Uterus (tissue), 4 donors: ENCODE data around the gene SRSF4. TPM values are rescaled to one million over a fixed set of nuclear protein-coding genes. Genes with fewer than 3 reads are reported as not detected.

ENCODE experiments used
- DNase-seq, 2 donors: peaks; one replicate each; pipeline ENCODE4 v3.0.0-alpha.2; 2019 to 2020
- H3K27ac ChIP-seq, 2 donors: fragments of 200-600 bp; sonication (generic); 1 replicate in 1 of 2; 2 replicates in 1 of 2; pipeline ENCODE4 v1.5.1; 2016 to 2018
- H3K27me3 ChIP-seq, 2 donors: fragments of 200-600 bp; sonication (generic); one replicate each; pipeline ENCODE4 v1.5.1; 2018 to 2019; ENCODE audit warnings: control low read depth in 1 of 2
- H3K36me3 ChIP-seq, 2 donors: fragments of 200-600 bp; sonication (generic); one replicate each; pipeline ENCODE4 v1.5.1; 2019; ENCODE audit warnings: control low read depth in 1 of 2
- H3K4me1 ChIP-seq, 2 donors: fragments of 200-600 bp; sonication (generic); one replicate each; pipeline ENCODE4 v1.5.1; 2018 to 2019; ENCODE audit warnings: control low read depth in 1 of 2
- H3K4me3 ChIP-seq, 2 donors: fragments of 200-600 bp; sonication (generic); 1 replicate in 1 of 2; 2 replicates in 1 of 2; pipeline ENCODE4 v1.5.1; 2018 to 2019; ENCODE audit warnings: mild to moderate bottlenecking in 1 of 2
- H3K9me3 ChIP-seq, 2 donors: fragments of 200-600 bp; sonication (generic); one replicate each; pipeline ENCODE4 v1.5.1; 2019; ENCODE audit warnings: control low read depth in 1 of 2
- POLR2A ChIP-seq, 2 donors: fragments of 450-650 bp; IDR thresholded peaks; one replicate each; pipeline ENCODE4 v1.6.1; 2016; ENCODE audit warnings: antibody characterized with exemption in 2 of 2, mild to moderate bottlenecking in 1 of 2, moderate library complexity in 1 of 2
- intact Hi-C: fragments of 100-400 bp; cut with DNase I; formaldehyde crosslinking; loops from one replicate; pipeline ENCODE4 v1.15.1; 2023; ENCODE audit warnings: low total_unique reads
- total RNA-seq, 4 donors: library from RNA; depleted of rRNA in 3 of 4; stranded (reverse); fragments of >200 nt in 3 of 4; gene quantifications; one replicate each; pipeline versions ENCODE4 v1.1.0 to v1.2.4, GENCODE V29; 2014 to 2023
- TF ChIP-seq, protein P1 (sequence below), 4 experiments: fragments of 200-600 bp in 2 of 4; fragments of 450-650 bp in 2 of 4; sonication (generic) in 2 of 4; IDR thresholded peaks; one replicate each; pipeline ENCODE4 v1.5.1; 2016 to 2019; ENCODE audit warnings: antibody characterized with exemption in 4 of 4, mild to moderate bottlenecking in 2 of 4, moderate library complexity in 1 of 4
- donor health status: DM: yes; HTN: yes; CAD: no.

Gene SRSF4
- total RNA-seq, 4 donors from 2014 or later = 60.0 to 129 (median 69.0) TPM

- H3K36me3 ChIP-seq = no peaks in the 10 kb centered on the region
- no peaks in the 10 kb centered on the region for H3K27me3 ChIP-seq
- peak overlapping the region; percentile 73 to 80 for H3K4me3 ChIP-seq
- peak; percentile 67 to 75 for DNase-seq
- no peaks in the 10 kb centered on the region for H3K9me3 ChIP-seq
- no peak for TF ChIP-seq POLR2A (IDR thresholded peaks at IDR 0.05)
- TF ChIP-seq, protein P1, sequence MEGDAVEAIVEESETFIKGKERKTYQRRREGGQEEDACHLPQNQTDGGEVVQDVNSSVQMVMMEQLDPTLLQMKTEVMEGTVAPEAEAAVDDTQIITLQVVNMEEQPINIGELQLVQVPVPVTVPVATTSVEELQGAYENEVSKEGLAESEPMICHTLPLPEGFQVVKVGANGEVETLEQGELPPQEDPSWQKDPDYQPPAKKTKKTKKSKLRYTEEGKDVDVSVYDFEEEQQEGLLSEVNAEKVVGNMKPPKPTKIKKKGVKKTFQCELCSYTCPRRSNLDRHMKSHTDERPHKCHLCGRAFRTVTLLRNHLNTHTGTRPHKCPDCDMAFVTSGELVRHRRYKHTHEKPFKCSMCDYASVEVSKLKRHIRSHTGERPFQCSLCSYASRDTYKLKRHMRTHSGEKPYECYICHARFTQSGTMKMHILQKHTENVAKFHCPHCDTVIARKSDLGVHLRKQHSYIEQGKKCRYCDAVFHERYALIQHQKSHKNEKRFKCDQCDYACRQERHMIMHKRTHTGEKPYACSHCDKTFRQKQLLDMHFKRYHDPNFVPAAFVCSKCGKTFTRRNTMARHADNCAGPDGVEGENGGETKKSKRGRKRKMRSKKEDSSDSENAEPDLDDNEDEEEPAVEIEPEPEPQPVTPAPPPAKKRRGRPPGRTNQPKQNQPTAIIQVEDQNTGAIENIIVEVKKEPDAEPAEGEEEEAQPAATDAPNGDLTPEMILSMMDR (IDR thresholded peaks at IDR 0.05) = peak; percentile 44 to 83 (median 61)
- H3K4me1 ChIP-seq = peaks cover 0 to 12% of the 10 kb centered on the region in 2 donors
- H3K27ac ChIP-seq = peak overlapping the region; percentile 94 to 100
- intact Hi-C loops = loop anchor here (10.0 kb wide), 1 partner anchor 64 kb away; the partner anchor contains the start of gene SRSF4
Measured at GRCh38 chr1:29120947-29121485, 60.7 kb downstream of the SRSF4 start.

GRCh38 chr1:29120367-29120766 is 61.3 kb downstream of the SRSF4 start:
- peak overlapping the region in 1 of 2 donors; percentile 73 for H3K4me3 ChIP-seq
- no peak for DNase-seq
- H3K9me3 ChIP-seq = no peaks in the 10 kb centered on the region
- intact Hi-C loops = loop anchor here (10.0 kb wide), 1 partner anchor 64 kb away; the partner anchor contains the start of gene SRSF4
- TF ChIP-seq, protein P1 (IDR thresholded peaks at IDR 0.05) = no peak
- no peak for TF ChIP-seq POLR2A (IDR thresholded peaks at IDR 0.05)
- no peaks in the 10 kb centered on the region for H3K27me3 ChIP-seq
- no peaks in the 10 kb centered on the region for H3K36me3 ChIP-seq
- peak overlapping the region; percentile 94 to 100 for H3K27ac ChIP-seq
- H3K4me1 ChIP-seq = peaks cover 0 to 12% of the 10 kb centered on the region in 2 donors

DNA sequence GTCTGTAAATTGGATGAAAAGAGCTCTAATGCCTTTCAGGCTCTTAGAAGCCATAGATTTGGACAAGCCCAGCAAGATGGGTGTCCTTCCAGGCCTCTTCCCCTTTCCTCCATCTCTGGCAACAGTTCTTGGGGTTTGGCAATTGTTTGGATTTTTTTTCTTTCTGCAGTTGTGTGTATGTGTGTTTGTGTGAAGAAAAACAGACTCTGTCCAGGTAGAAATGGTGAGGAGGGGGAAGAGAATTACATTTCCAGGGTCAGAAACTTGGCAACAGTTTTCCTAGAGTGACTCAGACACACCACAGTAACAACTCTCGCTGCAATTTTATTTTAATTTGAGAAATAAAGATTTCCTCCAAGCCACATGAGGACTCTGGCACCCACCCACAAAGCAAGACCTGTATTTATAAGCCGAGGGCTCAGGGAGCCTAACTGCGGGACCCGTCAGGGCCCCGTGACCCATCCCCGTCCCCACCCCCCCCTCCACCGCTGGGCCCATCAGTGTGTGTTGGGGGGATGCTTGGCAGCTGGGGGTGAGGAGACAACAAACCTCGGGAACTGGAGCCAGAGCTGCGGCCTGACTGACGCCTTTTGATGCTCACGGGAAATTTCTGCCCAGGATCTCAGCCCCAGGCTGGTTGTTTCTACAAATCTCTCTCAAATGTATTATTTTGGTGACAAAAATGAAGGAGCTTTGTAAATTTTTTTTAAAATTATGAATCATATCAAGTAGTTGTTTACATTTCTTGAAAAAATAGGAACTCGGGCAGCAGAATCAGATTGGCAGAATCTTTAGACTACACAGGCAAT is 62.4 kb downstream of the SRSF4 start:
- Histone ChIP-seq H3K9me3 (no peaks in the 10 kb centered on the region), H3K27ac (peak overlapping the region; percentile 94 to 100), H3K27me3 (no peaks in the 10 kb centered on the region), H3K4me1 (peaks cover 0 to 12% of the 10 kb centered on the region in 2 donors), H3K4me3 (peak overlapping the region in 1 of 2 donors; percentile 10), H3K36me3 (no peaks in the 10 kb centered on the region)
- peak; percentile 42 to 71 for DNase-seq
- TF ChIP-seq POLR2A (IDR thresholded peaks at IDR 0.05) = no peak
- TF ChIP-seq, protein P1 (IDR thresholded peaks at IDR 0.05) = no peak
- intact Hi-C loops = no loop called here

DNA sequence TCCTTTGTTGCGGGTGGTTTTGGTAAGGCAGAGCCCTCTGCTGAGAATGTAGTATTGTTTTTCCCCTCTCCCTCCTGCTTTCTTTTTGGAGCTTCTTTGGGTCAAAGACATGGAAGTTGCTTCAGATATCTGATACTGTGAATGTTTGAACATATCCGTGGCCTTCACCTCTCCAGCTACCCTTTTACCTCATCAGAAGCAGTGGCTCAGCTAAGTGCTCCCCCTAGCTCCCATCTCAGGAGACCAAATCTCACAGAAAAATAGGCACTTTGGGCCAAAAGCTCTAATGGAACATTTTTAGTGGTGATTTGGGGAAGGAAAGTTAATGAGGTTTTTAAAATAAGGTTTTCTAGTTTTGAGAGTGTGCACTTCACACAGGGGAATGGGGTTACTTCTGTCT is 64.3 kb downstream of the SRSF4 start:
- no peak for DNase-seq
- Histone ChIP-seq H3K27ac (peak overlapping the region; percentile 94 to 100), H3K36me3 (no peaks in the 10 kb centered on the region), H3K27me3 (no peaks in the 10 kb centered on the region), H3K9me3 (no peaks in the 10 kb centered on the region), H3K4me3 (no peak overlapping the region), H3K4me1 (peaks cover 0 to 12% of the 10 kb centered on the region in 2 donors)
- TF ChIP-seq, protein P1 (IDR thresholded peaks at IDR 0.05) = peak; percentile 23 to 35 (median 28)
- TF ChIP-seq POLR2A (IDR thresholded peaks at IDR 0.05) = no peak
- intact Hi-C loops = no loop called here

- DNase-seq = no peak
- Histone ChIP-seq H3K4me3 (no peak overlapping the region), H3K9me3 (no peaks in the 10 kb centered on the region), H3K27me3 (no peaks in the 10 kb centered on the region), H3K36me3 (no peaks in the 10 kb centered on the region), H3K4me1 (peaks cover 0 to 5% of the 10 kb centered on the region in 2 donors), H3K27ac (no peak overlapping the region)
- TF ChIP-seq, protein P1 (IDR thresholded peaks at IDR 0.05) = no peak
- no peak for TF ChIP-seq POLR2A (IDR thresholded peaks at IDR 0.05)
- intact Hi-C loops = no loop called here
Measured at GRCh38 chr1:29114654-29115053, 67.0 kb downstream of the SRSF4 start.
